Stimulated activated CD4-positive, alpha-beta T cell treated with anti-CD3 and anti-CD28 coated beads, Interleukin-12 subunit alpha, Interleukin-12 subunit beta, amount 100 ng/mL, for 24 hours (primary cell): Measurements from ENCODE around the gene CC2D2A.
"Not testable (repeated sequence)": the region's sequence is repeated elsewhere in the genome, so short reads cannot be mapped to it uniquely, and the experiment has no call there.

Experiments
- DNase-seq, 2 experiments: peaks; one replicate each; pipeline ENCODE4 v3.0.0-alpha.2; 2020; ENCODE audit warnings: low read depth in 2 of 2

The CC2D2A gene

DNA sequence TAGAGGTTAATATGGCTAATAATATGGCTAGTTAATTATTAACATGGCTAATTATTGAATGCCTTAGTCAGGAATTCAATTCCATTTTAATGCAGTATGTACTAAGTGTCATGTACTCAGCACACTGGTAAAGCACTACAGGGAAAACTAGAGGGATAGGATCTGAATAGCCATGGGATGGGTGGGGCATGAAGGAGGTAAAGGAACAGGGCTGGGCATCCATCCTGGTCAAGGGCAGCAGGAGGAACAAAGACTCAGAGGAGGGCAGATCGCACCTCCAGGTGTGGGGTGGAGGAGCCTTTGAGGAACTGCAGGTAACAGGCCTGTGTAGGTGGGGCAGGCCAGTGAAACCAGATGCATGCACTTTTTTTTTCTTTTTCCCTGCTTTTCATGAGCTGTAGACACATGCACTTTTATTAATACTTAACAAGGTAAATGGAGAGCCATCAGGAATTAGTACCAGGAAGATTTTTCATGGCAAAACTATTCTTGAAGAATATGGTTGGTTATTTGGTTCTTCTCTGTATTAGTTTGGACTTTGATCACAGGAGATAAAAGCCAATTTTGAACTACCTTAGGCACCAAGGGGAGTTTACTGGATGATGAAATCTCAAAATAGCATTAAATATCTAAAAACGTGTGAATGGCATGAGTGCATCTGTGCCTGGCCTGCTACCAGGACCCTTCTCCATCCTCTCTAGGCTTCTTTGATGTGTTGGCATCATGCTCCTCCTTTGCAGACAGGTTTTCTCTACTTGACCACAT is 88.3 kb downstream of the CC2D2A start:
- no peak for DNase-seq

DNA sequence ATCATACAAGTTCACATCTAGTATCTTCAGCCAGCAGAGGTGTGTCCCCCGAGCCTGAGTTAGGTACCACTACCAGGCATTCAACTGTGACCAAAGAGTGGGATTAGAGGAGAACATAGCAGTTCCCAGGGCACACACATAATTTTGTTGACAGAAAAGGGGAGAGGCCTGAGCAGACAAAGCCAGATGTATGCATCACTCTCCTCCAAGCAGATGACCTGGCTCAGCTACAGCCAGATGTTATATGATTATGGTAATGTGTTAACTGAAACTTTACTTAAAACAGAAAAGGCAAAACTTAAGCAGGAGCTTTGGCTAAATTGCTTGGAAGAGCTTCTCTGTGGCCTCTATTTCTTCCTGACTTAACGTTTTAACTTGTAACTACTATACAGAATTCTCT is 88.9 kb downstream of the CC2D2A start:
- DNase-seq: no peak

- DNase-seq: no peak
Measured at GRCh38 chr4:15562114-15562513, 92.4 kb downstream of the CC2D2A start.

GRCh38 chr4:15562623-15563022 is 92.9 kb downstream of the CC2D2A start:
- no peak for DNase-seq

GRCh38 chr4:15563871-15564270 is 94.2 kb downstream of the CC2D2A start:
- no peak for DNase-seq

DNA sequence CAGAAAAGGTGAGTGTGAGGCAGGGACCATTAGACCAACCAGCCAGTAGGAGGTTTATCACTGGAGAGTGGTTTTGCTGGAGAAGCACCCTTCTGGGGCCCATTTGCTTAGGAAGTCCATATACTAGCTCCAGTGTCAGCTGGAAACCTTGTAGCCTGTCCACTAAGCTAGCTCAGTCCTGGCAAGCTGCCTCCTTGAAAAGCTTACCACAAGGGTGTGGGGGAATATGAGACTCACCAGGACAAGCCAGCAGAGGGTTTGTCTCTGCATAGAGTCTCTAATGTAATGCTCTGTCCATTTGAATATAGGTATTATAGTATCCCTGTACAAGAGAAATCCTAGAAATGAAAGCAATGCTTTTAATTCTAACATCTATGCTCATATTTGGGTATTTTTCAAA is 99.1 kb downstream of the CC2D2A start:
- DNase-seq: no peak

DNA sequence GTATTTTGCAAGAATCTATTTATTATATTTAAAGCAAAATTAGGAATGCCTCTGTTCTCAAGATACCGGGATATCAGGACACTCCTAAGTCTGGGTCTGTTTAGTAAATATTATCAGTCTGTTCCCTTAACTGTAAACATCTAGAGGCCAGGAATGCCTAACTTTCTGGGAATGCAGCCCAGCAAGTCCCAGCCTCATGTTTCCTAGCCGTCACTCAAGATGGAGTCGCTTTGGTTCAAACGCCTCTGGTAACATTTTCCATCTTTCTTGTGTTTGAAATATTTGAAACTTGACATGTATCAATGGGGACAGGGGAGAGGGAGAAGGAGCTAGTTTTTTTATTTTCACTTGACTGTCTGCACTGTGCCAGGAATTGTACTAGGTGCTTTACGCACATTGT is 100.1 kb downstream of the CC2D2A start:
- no peak for DNase-seq

DNA sequence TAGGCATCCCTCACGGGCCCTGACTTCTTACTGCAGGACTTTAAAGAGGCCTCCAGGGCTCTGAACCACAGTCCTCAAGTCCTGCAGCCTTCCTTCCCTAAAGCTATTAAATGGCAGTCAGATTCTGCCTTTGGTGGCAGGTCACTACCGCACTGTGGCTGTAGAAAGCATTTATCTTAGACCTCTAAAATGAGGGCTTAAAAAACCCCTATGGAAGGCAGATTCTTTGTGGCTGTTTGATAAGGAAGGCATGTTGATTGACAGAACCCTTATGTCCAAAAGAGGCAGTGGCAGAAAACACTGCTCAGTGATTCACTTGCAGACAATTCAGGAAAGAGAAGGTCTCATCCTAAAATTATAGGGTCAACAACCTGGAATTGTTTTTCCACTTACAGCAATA is 106.3 kb downstream of the CC2D2A start:
- no peak for DNase-seq

GRCh38 chr4:15577508-15577907 is 107.8 kb downstream of the CC2D2A start:
- no peak for DNase-seq

DNA sequence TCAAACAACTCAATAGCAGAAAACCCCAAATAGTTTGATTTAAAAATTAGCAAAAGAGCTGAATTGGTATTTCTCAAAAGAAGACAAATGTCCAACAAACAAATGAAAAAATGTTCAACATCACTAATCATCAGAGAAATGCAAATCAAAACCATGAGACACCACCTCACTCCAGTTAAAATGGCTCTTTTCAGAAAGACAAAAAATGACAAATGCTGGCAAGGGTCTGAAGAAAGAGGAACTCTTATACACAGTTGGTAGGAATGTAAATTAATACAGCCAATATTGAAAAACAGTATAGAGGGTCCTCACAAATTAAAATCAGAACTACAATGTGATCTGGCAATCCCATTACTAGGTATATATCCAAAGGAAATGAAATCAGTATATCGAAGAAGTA is 115.1 kb downstream of the CC2D2A start:
- no peak for DNase-seq

- no peak for DNase-seq
Measured at GRCh38 chr4:15585331-15585730, 115.6 kb downstream of the CC2D2A start.

DNA sequence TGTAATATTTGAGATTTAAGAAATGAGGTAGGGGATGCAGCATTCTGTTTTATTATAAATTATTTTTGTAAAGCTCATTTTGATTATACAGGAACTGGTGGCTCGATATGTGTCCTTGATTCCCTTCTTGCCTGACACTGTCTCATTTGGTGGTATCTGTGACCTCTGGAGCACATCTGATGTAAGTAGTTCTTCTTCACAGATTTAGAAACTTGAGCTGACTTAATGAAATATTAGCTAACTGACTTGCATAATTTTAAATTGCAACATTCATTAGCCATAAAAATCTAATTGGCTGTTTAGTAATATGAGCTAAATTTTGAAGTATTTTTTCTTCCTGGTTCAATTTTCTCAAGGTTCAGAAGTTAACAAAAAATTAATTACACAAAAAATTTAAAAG is 116.4 kb downstream of the CC2D2A start:
- no peak for DNase-seq

DNA sequence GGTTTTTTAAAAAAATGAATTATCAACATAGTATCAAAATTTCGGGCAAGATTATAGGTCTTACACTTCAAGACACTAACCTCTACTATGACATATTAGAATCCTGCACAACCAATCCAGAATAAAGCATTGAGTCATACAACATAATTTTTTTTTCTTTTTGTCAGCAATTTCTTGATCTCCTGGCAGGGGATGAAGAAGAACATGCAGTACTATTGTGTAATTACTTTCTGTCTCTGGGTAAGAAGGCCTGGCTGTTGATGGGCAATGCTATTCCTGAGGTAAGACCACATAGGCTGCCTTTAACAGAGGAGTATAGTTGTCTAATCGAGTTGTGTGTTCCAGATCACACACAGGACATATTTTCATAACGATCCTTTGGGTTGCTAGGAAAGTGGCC is 118.0 kb downstream of the CC2D2A start:
- DNase-seq: no peak

GRCh38 chr4:15592799-15593198 is 123.1 kb downstream of the CC2D2A start:
- no peak for DNase-seq

GRCh38 chr4:15598644-15599043 is 129.0 kb downstream of the CC2D2A start:
- no peak for DNase-seq

DNA sequence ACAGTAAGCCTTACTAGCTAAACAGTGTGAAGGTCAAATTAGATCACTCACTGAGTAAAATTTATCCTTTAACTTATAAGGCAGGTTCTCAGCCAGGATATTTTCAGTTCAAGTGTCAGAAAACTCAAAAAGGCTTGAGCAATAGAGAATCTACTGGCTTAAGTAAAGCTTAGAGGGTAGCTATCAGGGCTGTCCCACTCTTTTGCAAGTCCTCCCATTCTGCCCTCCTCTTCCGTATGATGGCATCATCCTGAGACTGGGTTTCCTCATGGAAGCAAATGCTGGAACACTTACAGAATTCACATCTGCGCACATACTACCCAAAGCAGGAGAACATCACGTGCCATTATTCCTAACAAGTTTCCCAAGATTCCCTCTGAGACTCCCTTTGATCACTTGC is 130.5 kb downstream of the CC2D2A start:
- no peak for DNase-seq

- no peak for DNase-seq
Measured at GRCh38 chr4:15601862-15602261, 132.2 kb downstream of the CC2D2A start.

GRCh38 chr4:15605537-15605936 is 135.9 kb downstream of the CC2D2A start:
- DNase-seq: no peak

DNA sequence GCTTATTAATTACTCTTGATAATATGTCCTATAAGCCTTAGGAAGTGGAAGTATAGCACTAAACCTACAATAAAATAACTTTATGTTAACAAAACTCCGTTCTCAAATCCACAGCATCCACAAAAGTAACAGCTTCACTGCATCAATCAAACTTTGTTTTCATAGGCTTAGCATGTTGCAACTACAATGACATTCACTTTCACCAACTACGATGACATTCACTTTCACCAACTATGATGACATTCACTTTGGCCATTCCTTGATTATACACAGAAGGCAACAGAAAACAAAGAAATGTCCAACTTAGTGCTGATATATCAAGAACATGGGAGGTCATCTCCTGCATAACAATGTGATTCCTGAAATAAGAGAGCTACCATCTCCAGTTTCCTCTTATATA is 141.2 kb downstream of the CC2D2A start:
- no peak for DNase-seq

- DNase-seq: no peak
Measured at GRCh38 chr4:15612136-15612535, 142.5 kb downstream of the CC2D2A start.

- DNase-seq: not testable (repeated sequence)
Measured at GRCh38 chr4:15614891-15615290, 145.2 kb downstream of the CC2D2A start.

DNA sequence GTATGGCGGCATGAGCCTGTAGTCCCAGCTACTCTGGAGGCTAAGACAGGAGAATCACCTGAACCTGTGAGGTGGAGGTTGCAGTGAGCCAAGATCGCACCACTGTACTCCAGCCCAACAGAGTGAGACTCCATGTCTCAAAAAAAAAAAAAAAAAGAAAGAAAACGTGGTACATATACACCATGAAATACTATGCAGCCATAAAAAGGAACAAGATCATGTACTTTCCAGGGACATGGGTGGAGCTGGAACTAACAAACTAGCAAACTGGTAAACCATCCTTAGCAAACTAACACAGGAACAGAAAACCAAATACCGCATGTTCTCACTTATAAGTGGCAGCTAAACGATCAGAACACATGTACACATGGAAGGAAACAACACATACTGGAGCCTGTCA is 147.7 kb downstream of the CC2D2A start:
- DNase-seq: not testable (repeated sequence)

- no peak for DNase-seq
Measured at GRCh38 chr4:15636818-15637217, 167.1 kb downstream of the CC2D2A start.

- no peak for DNase-seq
Measured at GRCh38 chr4:15638418-15638817, 168.7 kb downstream of the CC2D2A start.
